Melanocyte of skin (primary cell): ENCODE measurements around the gene CRYAA. TPM values are rescaled to one million over a fixed set of nuclear protein-coding genes. Genes with fewer than 3 reads are reported as not detected.

Experiments used
- total RNA-seq, 2 donors: library from RNA; depleted of rRNA; stranded (reverse); fragments of >200 nt; gene quantifications; 2 replicates each; pipeline ENCODE4 v1.2.3, GENCODE V29; 2012

CRYAA gene
- not detected for total RNA-seq

GRCh38 chr21:43168708-43169107 is at the start of gene CRYAA:
TSS of gene CRYAA (plus strand) at chr21:43169008. CDS start at chr21:43169100, 92 bp downstream.

Other genes with a start within 250 kb of the CRYAA start
- not detected for gene ERVH48-1, start 243.4 kb upstream of the CRYAA start, total RNA-seq
- gene PKNOX1, start 194.4 kb upstream of the CRYAA start, total RNA-seq, result 1 to 10 TPM; 9.0 to 9.6 TPM
- 10 to 100 TPM; 13.0 to 16.2 TPM for gene CBS, start 93.2 kb upstream of the CRYAA start, total RNA-seq
- gene U2AF1, start 61.4 kb upstream of the CRYAA start, total RNA-seq, result 10 to 100 TPM; 21.3 to 21.6 TPM